ENCODE results near the gene SERPING1.

DNA sequence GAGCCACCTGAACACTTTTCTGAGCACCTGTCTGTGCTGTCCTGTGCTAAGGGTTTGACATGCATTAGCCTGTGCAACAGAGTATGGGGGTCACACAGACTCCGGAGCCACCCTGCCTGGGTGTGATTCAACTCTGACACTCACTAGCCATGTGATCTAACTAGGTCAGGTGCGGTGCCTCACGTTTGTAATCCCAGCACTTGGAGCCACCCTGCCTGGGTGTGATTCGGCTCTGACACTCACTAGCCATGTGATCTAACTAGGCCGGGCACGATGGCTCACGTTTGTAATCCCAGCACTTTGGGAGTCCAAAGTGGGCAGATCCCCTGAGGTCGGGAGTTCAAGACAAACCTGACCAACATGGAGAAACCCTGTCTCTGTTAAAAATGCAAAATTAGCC, 41.4 kb upstream of the SERPING1 start:
- TF ChIP-seq EZH2 (IDR thresholded peaks at IDR 0.05; ENCODE audit: insufficient read depth, poor library complexity, severe bottlenecking) (no peak), EZH2phosphoT487 (IDR thresholded peaks at IDR 0.05; ENCODE audit: insufficient read depth, low read depth) (no peak)

All from GM23248 (cell line).